NCI-H2227 treated with DMSO at 0.1 percent for 48 hours (cell line): ENCODE data around the gene KEL.

Experiments
- DNase-seq: peaks from one replicate; lab custom pipeline; 2025; lab: John Stamatoyannopoulos, UW

The KEL gene

GRCh38 chr7:142898377-142899170 is 63.6 kb downstream of the KEL start:
- no peak for DNase-seq

GRCh38 chr7:142897691-142898090 is 64.5 kb downstream of the KEL start:
- no peak for DNase-seq

GRCh38 chr7:142896741-142897379 is 65.3 kb downstream of the KEL start:
- no peak for DNase-seq

- DNase-seq = no peak
Measured at GRCh38 chr7:142896151-142896550, 66.0 kb downstream of the KEL start.

GRCh38 chr7:142894985-142895593 is 67.1 kb downstream of the KEL start:
- no peak for DNase-seq

- DNase-seq = no peak
Measured at GRCh38 chr7:142894112-142894984, 67.8 kb downstream of the KEL start.

- no peak for DNase-seq
Measured at GRCh38 chr7:142892951-142893350, 69.2 kb downstream of the KEL start.

- no peak for DNase-seq
Measured at GRCh38 chr7:142891490-142892082, 70.6 kb downstream of the KEL start.
